Mononuclear cell (primary cell): ENCODE data around the gene HIVEP3. TPM values are rescaled to one million over a fixed set of nuclear protein-coding genes. Genes with fewer than 3 reads are reported as not detected.

Source experiments
- H3K27me3 ChIP-seq: 2 replicates; pipeline ENCODE4 v1.6.0; 2011; ENCODE audit warnings: low read length, control low read depth; ENCODE audit not compliant: insufficient read depth
- H3K4me1 ChIP-seq: 2 replicates; pipeline ENCODE4 v1.5.1; 2011; ENCODE audit warnings: mild to moderate bottlenecking, low read length, control low read depth; ENCODE audit not compliant: insufficient read depth
- H3K4me3 ChIP-seq: 2 replicates; pipeline ENCODE4 v1.5.1; 2011; ENCODE audit warnings: mild to moderate bottlenecking, low read length, moderate library complexity
- H3K9me3 ChIP-seq: 2 replicates; pipeline ENCODE4 v1.5.1; 2011; ENCODE audit warnings: low read depth, mild to moderate bottlenecking, control low read depth, low read length
- total RNA-seq: library from RNA; depleted of rRNA; stranded (reverse); fragments of >200 nt; gene quantifications from one replicate; pipeline ENCODE4 v1.2.3, GENCODE V29; 2012

Gene HIVEP3
- total RNA-seq, 1 donor = 3.9 TPM

- Histone ChIP-seq H3K27me3 (no peaks in the 10 kb centered on the region), H3K4me1 (no peaks in the 10 kb centered on the region), H3K4me3 (no peak overlapping the region), H3K9me3 (no peaks in the 10 kb centered on the region)
These were observed 330.3 kb downstream of the HIVEP3 start for GRCh38 chr1:41588334-41588875.

GRCh38 chr1:41587791-41588190 lies 330.9 kb downstream of the HIVEP3 start:
- Histone ChIP-seq H3K27me3 (no peaks in the 10 kb centered on the region), H3K9me3 (no peaks in the 10 kb centered on the region), H3K4me1 (no peaks in the 10 kb centered on the region), H3K4me3 (no peak overlapping the region)

- no peaks in the 10 kb centered on the region for H3K9me3 ChIP-seq
These were observed 332.5 kb downstream of the HIVEP3 start for GRCh38 chr1:41586230-41586629.

GRCh38 chr1:41583658-41584547 lies 334.8 kb downstream of the HIVEP3 start:
- no peaks in the 10 kb centered on the region for H3K27me3 ChIP-seq
- no peak overlapping the region for H3K4me3 ChIP-seq
- H3K9me3 ChIP-seq = no peaks in the 10 kb centered on the region
- H3K4me1 ChIP-seq = no peaks in the 10 kb centered on the region

More at GRCh38 chr1:41586230-41586629, 332.5 kb downstream of the HIVEP3 start:
- no peak overlapping the region for H3K4me3 ChIP-seq
- no peaks in the 10 kb centered on the region for H3K4me1 ChIP-seq
- no peaks in the 10 kb centered on the region for H3K27me3 ChIP-seq

- no peaks in the 10 kb centered on the region for H3K27me3 ChIP-seq
- no peaks in the 10 kb centered on the region for H3K4me1 ChIP-seq
- no peak overlapping the region for H3K4me3 ChIP-seq
- no peaks in the 10 kb centered on the region for H3K9me3 ChIP-seq
These were observed 335.7 kb downstream of the HIVEP3 start for GRCh38 chr1:41582851-41583657.

GRCh38 chr1:41582351-41582750 lies 336.4 kb downstream of the HIVEP3 start:
- H3K27me3 ChIP-seq = no peaks in the 10 kb centered on the region
- H3K4me1 ChIP-seq = no peaks in the 10 kb centered on the region
- H3K9me3 ChIP-seq = no peaks in the 10 kb centered on the region
- H3K4me3 ChIP-seq = no peak overlapping the region

GRCh38 chr1:41582004-41582325 lies 336.8 kb downstream of the HIVEP3 start:
- no peaks in the 10 kb centered on the region for H3K27me3 ChIP-seq
- H3K9me3 ChIP-seq = no peaks in the 10 kb centered on the region
- no peaks in the 10 kb centered on the region for H3K4me1 ChIP-seq
- no peak overlapping the region for H3K4me3 ChIP-seq

- Histone ChIP-seq H3K4me1 (no peaks in the 10 kb centered on the region), H3K27me3 (no peaks in the 10 kb centered on the region), H3K9me3 (no peaks in the 10 kb centered on the region), H3K4me3 (no peak overlapping the region)
These were observed 337.3 kb downstream of the HIVEP3 start for GRCh38 chr1:41581216-41582003.

- H3K27me3 ChIP-seq = no peaks in the 10 kb centered on the region
- H3K4me3 ChIP-seq = no peak overlapping the region
- no peaks in the 10 kb centered on the region for H3K9me3 ChIP-seq
- H3K4me1 ChIP-seq = no peaks in the 10 kb centered on the region
These were observed 338.1 kb downstream of the HIVEP3 start for GRCh38 chr1:41580520-41581172.

GRCh38 chr1:41580021-41580420 lies 338.7 kb downstream of the HIVEP3 start:
- no peak overlapping the region for H3K4me3 ChIP-seq
- no peaks in the 10 kb centered on the region for H3K4me1 ChIP-seq
- H3K27me3 ChIP-seq = no peaks in the 10 kb centered on the region
- no peaks in the 10 kb centered on the region for H3K9me3 ChIP-seq

- no peak overlapping the region for H3K4me3 ChIP-seq
- H3K4me1 ChIP-seq = peaks cover 8% of the 10 kb centered on the region
- no peaks in the 10 kb centered on the region for H3K27me3 ChIP-seq
- no peaks in the 10 kb centered on the region for H3K9me3 ChIP-seq
These were observed 339.9 kb downstream of the HIVEP3 start for GRCh38 chr1:41578712-41579335.

GRCh38 chr1:41576620-41577019 lies 342.1 kb downstream of the HIVEP3 start:
- no peak overlapping the region for H3K4me3 ChIP-seq
- no peaks in the 10 kb centered on the region for H3K9me3 ChIP-seq
- H3K4me1 ChIP-seq = peaks cover 9% of the 10 kb centered on the region
- H3K27me3 ChIP-seq = no peaks in the 10 kb centered on the region

GRCh38 chr1:41576206-41576605 lies 342.5 kb downstream of the HIVEP3 start:
- Histone ChIP-seq H3K27me3 (no peaks in the 10 kb centered on the region), H3K9me3 (no peaks in the 10 kb centered on the region), H3K4me3 (no peak overlapping the region), H3K4me1 (peaks cover 9% of the 10 kb centered on the region)

- Histone ChIP-seq H3K4me1 (peaks cover 9% of the 10 kb centered on the region), H3K9me3 (no peaks in the 10 kb centered on the region), H3K4me3 (no peak overlapping the region), H3K27me3 (no peaks in the 10 kb centered on the region)
These were observed 343.9 kb downstream of the HIVEP3 start for GRCh38 chr1:41574842-41575241.
